ENCODE data around the gene MFSD6L.

The MFSD6L gene

GRCh38 chr17:8826808-8827435 is 27.8 kb upstream of the MFSD6L start:
- in situ Hi-C loops (cut with HindIII; ENCODE audit: low sequenced_read_pairs) = no loop called here
- TF ChIP-seq CTCF (IDR thresholded peaks at IDR 0.05; ENCODE audit: low read depth, low read length, missing control alignments) = no peak
- DNase-seq (ENCODE audit: low read depth) = no peak
- H3K4me3 ChIP-seq (ENCODE audit: low read depth, low read length) = no peak overlapping the region

- DNase-seq (ENCODE audit: low read depth) = no peak
- no peak for TF ChIP-seq CTCF (IDR thresholded peaks at IDR 0.05; ENCODE audit: low read depth, low read length, missing control alignments)
- no peak overlapping the region for H3K4me3 ChIP-seq (ENCODE audit: low read depth, low read length)
- in situ Hi-C loops (cut with HindIII; ENCODE audit: low sequenced_read_pairs) = no loop called here
Observed at GRCh38 chr17:8825802-8826201, 26.6 kb upstream of the MFSD6L start.

- in situ Hi-C loops (cut with HindIII; ENCODE audit: low sequenced_read_pairs) = no loop called here
- no peak overlapping the region for H3K4me3 ChIP-seq (ENCODE audit: low read depth, low read length)
- no peak for TF ChIP-seq CTCF (IDR thresholded peaks at IDR 0.05; ENCODE audit: low read depth, low read length, missing control alignments)
- DNase-seq (ENCODE audit: low read depth) = no peak
Observed at GRCh38 chr17:8823279-8823678, 24.1 kb upstream of the MFSD6L start.

GRCh38 chr17:8822401-8823035 is 23.4 kb upstream of the MFSD6L start:
- TF ChIP-seq CTCF (IDR thresholded peaks at IDR 0.05; ENCODE audit: low read depth, low read length, missing control alignments) = no peak
- in situ Hi-C loops (cut with HindIII; ENCODE audit: low sequenced_read_pairs) = no loop called here
- H3K4me3 ChIP-seq (ENCODE audit: low read depth, low read length) = no peak overlapping the region
- DNase-seq (ENCODE audit: low read depth) = no peak

- no peak overlapping the region for H3K4me3 ChIP-seq (ENCODE audit: low read depth, low read length)
- no peak for TF ChIP-seq CTCF (IDR thresholded peaks at IDR 0.05; ENCODE audit: low read depth, low read length, missing control alignments)
- in situ Hi-C loops (cut with HindIII; ENCODE audit: low sequenced_read_pairs) = no loop called here
- no peak for DNase-seq (ENCODE audit: low read depth)
Observed at GRCh38 chr17:8821446-8822105, 22.4 kb upstream of the MFSD6L start.

GRCh38 chr17:8820311-8821010 is 21.3 kb upstream of the MFSD6L start:
- DNase-seq (ENCODE audit: low read depth) = no peak
- no peak for TF ChIP-seq CTCF (IDR thresholded peaks at IDR 0.05; ENCODE audit: low read depth, low read length, missing control alignments)
- in situ Hi-C loops (cut with HindIII; ENCODE audit: low sequenced_read_pairs) = no loop called here

More at GRCh38 chr17:8820311-8821010, 21.3 kb upstream of the MFSD6L start:
- H3K4me3 ChIP-seq (ENCODE audit: low read depth, low read length) = no peak overlapping the region

Data from astrocyte of the cerebellum (primary cell).